GM10266 (cell line): Measurements from ENCODE around the gene RERE.

Experiments
- DNase-seq: peaks from one replicate; pipeline ENCODE4 v3.0.0; 2012; ENCODE audit errors: extremely low spot score
- CTCF ChIP-seq: IDR thresholded peaks from 2 replicates; pipeline ENCODE4 v1.5.1; 2012; ENCODE audit warnings: mild to moderate bottlenecking, low read depth; ENCODE audit not compliant: control insufficient read depth, insufficient read depth; ENCODE audit errors: missing control alignments

RERE gene

GRCh38 chr1:8681911-8682310 is 135.5 kb downstream of the RERE start:
- no peak for TF ChIP-seq CTCF
- no peak for DNase-seq

- no peak for TF ChIP-seq CTCF
Measured at GRCh38 chr1:8680664-8681650, 136.5 kb downstream of the RERE start.

GRCh38 chr1:8679929-8680663 is 137.3 kb downstream of the RERE start:
- DNase-seq, result no peak
- no peak for TF ChIP-seq CTCF

More at GRCh38 chr1:8680664-8681650, 136.5 kb downstream of the RERE start:
- DNase-seq, result no peak

GRCh38 chr1:8679395-8679800 is 138.0 kb downstream of the RERE start:
- DNase-seq, result no peak
- no peak for TF ChIP-seq CTCF

- no peak for TF ChIP-seq CTCF
Measured at GRCh38 chr1:8678673-8679394, 138.6 kb downstream of the RERE start.

GRCh38 chr1:8677782-8678181 is 139.7 kb downstream of the RERE start:
- no peak for TF ChIP-seq CTCF
- DNase-seq, result no peak

More at GRCh38 chr1:8678673-8679394, 138.6 kb downstream of the RERE start:
- DNase-seq, result no peak
